HG03095 (cell line): ENCODE data around the gene SCAF4.
"Not testable (repeated sequence)": the region's sequence is repeated elsewhere in the genome, so short reads cannot be mapped to it uniquely, and the experiment has no call there.

Experiments
- ATAC-seq: cut with Tn5 transposase; IDR thresholded peaks from one replicate; pipeline ENCODE4 v1.9.1; 2021; ENCODE audit warnings: moderate library complexity; ENCODE audit not compliant: unreplicated experiment

The SCAF4 gene

DNA sequence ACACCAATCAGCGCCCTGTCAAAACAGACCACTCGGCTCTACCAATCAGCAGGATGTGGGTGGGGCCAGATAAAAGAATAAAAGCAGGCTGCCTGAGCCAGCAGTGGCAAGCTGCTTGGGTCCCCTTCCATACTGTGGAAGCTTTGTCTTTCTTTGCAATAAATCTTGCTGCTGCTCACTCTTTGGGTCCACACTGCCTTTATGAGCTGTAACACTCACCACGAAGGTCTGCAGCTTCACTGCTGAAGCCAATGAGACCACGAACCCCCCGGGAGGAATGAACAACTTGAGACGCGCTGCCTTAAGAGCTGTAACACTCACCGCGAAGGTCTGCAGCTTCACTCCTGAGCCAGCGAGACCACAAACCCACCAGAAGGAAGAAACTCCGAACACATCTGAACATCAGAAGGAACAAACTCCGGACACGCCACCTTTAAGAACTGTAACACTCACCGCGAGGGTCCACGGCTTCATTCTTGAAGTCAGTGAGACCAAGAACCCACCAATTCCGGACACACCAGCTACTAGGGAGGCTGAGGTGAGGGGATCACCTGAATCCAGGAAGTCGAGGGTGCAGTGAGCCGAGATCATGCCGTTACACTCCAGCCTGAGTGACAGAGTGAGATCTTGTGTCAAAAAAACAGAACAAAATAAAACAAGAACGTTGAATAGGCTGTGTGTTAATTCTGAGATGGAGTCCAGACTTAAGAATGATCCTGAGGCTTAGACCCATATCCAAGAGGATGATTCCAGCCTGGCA, 76.9 kb downstream of the SCAF4 start:
- ATAC-seq, result not testable (repeated sequence)

DNA sequence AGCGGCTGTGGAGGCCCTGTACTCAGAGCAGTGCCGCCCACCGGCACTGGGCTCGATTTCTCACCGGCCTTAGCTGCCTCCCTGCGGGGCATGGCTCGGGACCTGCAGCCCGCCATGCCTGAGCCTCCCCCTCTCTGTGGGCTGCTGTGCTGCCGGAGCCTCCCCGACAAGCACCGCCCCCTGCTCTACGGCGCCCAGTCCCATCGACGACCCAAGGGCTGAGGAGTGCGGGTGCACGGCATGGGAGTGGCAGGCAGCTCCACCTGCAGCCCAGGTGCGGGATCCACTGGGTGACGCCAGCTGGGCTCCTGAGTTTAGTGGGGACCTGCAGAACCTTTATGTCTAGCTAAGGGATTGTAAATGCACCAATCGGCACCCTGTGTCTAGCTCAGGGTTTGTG, 77.6 kb downstream of the SCAF4 start:
- ATAC-seq, result no peak

DNA sequence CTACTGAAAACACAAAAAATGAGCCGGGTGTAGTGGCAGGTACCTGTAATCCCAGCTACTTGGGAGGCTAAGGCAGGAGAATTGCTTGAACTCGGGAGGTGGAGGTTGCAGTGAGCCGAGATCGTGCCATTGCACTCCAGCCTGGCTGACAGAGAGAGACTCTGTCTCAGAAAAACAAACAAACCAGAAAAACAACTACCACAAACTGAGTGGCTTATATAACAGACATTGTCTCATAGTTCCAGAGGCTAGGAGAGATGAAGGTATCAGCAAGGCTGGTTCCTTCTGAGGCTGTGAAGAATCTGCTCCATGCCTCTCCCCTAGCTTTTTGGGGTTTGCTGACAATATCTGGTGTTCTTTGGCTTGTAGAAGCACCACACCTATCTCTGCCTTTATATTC, 80.4 kb downstream of the SCAF4 start:
- ATAC-seq, result not testable (repeated sequence)

DNA sequence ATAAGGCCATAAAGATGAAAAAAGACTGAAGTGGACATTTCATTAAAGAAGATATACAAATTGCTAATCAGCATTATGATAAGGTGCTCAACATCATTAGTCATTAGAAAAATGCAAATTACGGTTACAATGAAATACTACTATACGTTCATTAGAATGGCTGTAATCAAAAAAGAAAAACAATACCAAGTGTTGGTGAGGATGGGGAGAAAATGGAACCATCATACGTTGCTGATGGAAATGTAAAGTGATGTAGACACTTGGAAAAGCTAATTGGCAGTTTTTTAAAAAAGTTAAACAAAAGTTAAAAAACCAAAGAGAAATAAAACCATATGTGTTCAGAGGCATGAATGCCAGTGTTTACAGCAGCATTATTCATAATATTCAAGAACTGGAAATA, 81.0 kb downstream of the SCAF4 start:
- ATAC-seq, result no peak

DNA sequence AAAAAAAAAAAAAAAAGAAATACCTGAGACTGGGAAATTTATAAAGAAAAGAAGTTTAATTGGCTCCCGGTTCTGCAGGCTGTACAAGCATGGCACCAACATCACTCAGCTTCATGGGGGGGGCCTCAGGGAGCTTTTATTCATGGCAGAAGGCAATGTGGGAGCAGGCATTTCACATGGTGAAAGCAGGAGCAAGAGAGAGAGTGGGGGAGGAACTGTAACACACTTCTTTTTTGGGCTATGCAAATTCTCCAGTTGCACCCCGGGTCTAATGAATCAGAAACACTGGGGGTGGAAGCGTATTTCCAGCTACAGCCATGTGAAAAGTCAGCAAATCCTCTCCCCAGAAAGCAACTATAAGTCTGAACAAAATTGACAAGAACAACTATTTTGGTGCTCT, 84.3 kb downstream of the SCAF4 start:
- ATAC-seq, result no peak

DNA sequence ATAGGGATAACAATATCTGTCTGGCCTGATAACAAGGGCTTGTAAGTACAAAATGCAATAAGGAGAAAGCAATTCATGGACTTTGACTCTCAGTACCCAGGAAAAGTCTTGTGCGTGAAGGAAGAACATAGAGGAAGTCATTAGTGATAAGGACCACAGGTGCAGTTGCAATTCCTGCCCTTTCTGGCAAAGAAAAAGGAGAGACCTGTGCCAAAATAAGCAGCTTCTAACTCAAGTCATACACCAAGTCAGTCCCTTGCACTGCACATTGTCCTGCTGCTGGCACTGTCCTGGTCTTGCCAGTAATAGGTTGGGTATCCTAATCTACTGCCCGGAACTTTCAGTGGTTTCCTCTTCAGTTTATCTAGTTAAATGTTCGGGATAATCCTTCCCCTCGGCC, 87.3 kb downstream of the SCAF4 start:
- no peak for ATAC-seq

DNA sequence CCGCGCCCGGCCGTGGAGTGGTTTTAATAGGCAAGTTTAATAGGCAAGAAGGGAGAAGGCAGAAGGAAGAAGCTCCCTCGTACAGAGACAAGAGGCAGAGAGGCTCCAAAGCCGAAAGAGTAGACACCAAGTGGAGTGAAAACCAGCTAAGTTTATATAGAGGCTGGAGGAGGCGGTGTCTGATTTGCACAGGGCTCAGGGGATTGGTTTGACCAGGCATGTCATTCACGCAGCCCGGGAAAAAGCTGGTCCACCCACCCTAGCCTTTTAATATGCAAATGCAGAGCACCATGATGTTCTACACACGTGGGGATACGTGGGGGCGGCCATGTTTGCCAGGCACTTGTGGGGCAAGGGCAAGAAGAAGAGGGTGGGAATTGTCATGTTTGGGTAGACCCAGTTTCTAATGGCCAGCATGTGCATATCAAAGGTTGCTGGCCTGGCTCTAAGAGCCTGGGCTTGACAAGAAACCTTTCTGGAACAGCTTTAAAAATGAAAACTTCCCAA, 90.4 kb downstream of the SCAF4 start:
- ATAC-seq, result no peak

DNA sequence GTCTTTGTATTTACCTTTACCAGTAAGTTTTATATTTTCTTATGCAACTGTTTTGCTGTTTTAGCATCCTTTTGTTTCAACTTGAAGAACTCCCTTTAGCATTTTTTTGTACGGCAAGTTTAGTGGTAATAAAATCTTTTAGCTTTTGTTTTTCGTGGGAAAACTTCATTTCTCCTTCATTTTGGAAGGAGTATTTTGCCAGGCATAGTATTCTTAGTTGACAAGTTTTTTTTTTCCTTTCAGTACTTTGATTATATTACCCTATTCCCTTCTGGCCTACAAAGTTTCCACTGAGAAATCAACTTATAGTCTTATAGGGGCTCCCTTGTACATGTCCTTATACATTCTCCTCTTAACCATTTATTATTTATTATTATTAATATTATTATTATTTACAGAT, 95.0 kb downstream of the SCAF4 start:
- ATAC-seq, result no peak

DNA sequence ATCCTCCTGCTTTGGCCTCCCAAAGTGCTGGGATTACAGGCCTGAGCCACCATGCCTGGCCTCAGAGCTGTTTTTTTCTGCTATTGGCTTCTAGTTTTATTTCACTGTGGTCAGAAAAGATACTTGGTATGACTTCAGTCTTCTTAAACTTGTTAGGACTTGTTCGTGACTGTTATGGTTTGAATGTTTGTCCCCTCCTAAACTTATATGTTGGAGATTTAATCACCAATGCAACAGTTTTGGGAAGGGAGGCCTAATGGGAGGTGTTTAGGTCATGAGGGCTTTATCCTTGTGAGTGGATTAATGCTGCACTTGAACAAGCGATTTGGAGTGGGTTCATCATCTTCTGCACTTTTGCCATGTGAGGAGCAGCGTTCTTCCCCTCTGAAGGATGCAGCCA, 96.9 kb downstream of the SCAF4 start:
- ATAC-seq, result no peak

DNA sequence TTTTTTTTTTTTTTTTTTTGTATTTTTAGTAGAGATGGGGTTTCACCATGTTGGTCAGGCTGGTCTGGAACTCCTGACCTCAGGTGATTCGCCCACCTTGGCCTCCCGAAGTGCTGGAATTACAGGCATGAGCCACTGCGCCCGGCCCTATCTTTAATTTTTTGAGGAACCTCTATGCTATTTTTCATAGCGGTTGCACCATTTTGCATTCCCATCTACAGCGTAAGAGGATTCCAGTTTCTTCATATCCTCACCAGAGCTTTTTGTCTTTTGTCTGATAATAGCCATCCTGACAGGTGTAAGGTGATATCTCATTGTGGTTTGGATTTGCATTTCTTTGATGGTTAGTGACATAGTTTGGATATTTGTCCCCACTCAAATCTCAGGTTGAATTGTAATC, 100.0 kb downstream of the SCAF4 start:
- not testable (repeated sequence) for ATAC-seq

DNA sequence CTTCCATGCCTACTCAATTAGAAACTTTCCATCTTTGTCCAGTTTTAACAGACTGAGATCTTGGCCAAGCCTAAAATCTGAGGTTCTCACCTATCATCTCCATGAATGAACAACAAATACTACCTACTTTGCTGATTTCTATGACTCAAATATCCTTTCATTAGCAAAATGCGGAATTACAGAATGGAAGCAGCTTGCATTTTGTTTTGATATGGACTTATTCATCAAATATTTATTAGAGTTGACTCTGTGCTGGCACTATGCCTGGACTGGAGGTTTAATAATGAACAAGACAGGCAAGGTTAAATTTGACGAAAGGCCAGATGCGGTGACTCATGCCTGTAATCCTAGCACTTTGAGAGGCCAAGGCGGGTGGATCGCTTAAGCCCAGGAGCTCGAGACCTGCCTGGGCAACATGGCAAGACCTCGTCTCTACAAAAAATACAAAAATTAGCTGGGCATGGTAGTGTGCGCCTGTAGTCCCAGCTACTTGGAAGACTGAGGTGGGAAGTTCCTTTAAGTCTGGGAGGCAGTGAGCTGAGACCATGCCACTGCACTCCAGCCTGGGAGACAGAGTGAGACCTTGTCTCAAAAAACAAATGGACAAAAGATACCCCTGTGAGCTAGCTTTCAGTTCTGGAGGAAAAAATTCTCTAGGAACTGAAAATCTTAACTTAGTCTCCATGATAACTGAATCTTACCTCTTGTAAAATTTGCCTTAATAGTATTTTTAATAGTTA, 101.8 kb downstream of the SCAF4 start:
- no peak for ATAC-seq

DNA sequence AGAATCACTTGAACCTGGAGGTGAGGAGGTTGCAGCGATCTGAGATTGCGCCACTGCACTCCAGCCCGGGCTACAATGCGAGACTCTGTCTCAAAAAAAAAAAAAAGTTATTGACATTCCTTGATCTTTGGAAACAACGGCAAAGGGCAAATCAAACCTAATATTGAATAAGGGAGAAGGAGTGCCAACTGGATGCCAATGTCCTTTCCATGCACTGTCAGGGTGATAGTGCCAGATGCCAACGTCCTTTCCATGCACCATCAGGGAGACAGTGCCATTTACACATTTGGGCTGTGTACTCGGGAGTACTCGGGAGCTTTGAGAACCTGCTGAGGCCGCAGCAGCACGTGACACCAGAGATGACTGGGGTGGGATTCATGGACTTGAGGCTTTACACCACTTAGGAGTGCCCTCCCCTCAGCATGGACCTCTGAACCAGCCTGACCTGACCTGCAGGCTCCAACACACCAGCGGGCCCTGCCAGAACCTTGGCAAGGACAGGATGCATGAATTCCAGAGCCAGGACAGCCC, 106.9 kb downstream of the SCAF4 start:
- ATAC-seq, result no peak

DNA sequence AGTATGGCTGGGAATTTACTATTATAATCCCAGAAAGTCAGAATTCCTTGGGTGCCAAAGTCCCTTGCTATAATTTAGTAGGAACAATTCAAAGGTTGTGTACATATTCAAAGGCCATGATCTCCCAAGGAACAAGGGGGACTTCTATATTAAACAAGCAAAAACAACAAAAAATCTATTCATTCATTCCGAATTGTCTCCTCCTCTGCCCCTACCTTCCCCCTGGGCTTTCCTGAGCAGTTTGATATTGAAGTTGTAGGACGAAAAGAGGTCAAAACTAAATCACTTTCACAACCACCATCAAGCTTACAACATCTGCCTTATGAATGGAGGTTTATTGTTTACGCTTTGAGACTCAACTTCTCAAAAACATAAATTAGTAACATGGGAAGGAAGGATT, 107.7 kb downstream of the SCAF4 start:
- no peak for ATAC-seq

DNA sequence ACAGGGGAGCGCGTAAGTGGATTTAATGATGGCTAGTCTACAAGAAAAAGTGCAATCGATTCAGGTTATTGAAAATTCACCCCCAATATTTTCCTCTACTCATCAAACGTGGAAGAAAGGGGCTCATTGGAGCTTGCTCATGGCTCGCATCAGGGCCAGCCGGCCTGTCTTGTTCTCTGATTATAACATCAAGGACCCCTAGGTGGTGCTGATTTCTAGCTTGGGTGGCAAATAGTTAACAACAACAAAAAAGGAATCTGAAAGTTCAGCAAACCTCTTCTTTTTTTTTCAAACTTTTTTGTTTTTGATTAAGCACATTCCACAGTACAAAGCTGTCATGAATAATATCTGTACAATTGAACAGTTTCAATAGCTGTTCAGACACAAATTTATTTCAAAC, 108.3 kb downstream of the SCAF4 start:
- no peak for ATAC-seq

DNA sequence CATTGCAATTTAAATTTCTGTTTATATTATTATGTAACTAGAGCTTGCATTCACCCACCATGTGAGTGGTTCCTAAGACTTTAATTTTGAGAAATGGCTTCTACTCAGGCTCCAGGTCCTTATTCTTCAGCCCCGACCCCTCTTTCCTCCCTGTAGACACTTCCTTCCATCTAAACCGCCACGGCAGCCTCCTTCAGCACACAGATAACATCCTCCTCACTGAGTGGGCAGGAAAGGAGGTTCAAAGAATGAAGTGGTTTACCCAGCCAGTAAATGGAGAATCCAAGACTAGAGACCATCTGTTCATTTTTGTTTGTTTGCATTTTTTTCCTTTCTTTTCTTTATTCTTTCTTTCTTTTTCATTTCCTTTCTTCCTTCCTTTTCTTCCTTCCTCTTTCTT, 109.5 kb downstream of the SCAF4 start:
- ATAC-seq, result no peak
